ENCODE results near the gene CCDC122.

DNA sequence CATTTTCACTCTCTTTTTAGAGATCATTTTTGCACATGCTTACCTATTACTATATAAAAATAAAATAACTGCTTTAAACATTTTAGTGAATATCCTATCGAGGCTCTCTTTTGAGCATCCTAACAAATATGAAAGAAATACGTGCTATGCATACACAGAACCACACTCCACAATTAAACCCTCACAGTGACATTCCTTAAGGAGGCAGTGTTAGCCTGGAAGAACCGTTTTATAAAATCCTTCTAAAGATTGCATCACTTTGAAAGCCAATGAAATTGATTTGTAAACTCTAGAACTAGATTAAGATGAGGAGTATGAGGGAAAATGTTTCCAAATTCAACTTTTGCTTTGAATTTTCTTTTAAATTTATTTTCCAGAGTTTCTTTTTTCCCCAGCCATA, 81.7 kb downstream of the CCDC122 start:
- TF ChIP-seq, protein P1, sequence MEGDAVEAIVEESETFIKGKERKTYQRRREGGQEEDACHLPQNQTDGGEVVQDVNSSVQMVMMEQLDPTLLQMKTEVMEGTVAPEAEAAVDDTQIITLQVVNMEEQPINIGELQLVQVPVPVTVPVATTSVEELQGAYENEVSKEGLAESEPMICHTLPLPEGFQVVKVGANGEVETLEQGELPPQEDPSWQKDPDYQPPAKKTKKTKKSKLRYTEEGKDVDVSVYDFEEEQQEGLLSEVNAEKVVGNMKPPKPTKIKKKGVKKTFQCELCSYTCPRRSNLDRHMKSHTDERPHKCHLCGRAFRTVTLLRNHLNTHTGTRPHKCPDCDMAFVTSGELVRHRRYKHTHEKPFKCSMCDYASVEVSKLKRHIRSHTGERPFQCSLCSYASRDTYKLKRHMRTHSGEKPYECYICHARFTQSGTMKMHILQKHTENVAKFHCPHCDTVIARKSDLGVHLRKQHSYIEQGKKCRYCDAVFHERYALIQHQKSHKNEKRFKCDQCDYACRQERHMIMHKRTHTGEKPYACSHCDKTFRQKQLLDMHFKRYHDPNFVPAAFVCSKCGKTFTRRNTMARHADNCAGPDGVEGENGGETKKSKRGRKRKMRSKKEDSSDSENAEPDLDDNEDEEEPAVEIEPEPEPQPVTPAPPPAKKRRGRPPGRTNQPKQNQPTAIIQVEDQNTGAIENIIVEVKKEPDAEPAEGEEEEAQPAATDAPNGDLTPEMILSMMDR (IDR thresholded peaks at IDR 0.05; ENCODE audit: poor library complexity), result no peak
- no peak for TF ChIP-seq EZH2 (IDR thresholded peaks at IDR 0.05; ENCODE audit: borderline replicate concordance)
